C4-2B (cell line): ENCODE data around the gene CETP.

Experiments
- H3K27ac ChIP-seq: fragments of 450-650 bp; 2 replicates; pipeline ENCODE4 v1.5.1; 2017
- ZFX ChIP-seq: fragments of 450-650 bp; IDR thresholded peaks from 2 replicates; pipeline ENCODE4 v1.6.1; 2017
- TF ChIP-seq, protein P1 (sequence below): fragments of 450-650 bp; conservative IDR thresholded peaks from 2 replicates; pipeline ENCODE4 v1.5.1; 2017; ENCODE audit warnings: mild to moderate bottlenecking

The CETP gene

DNA sequence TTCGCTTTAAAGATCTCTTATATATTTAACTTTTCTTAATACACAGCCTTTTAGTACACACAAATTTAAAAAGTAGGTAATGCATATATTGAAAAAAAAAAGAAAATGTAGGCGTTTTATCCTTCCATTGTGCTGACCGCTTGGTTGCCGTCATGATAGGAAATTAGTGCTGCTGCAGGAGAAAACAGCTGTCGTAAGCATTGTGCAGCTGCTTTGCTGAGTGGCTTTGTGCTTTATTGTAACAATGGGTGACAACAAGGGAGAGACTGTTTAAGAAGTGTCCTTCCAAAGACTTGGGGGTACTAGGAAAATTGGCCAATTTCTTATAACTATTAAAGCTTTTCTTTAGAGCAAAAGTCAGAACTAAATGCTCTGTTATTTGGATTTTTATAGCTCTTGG is 24.8 kb upstream of the CETP start:
- no peak overlapping the region for H3K27ac ChIP-seq
- TF ChIP-seq, protein P1, sequence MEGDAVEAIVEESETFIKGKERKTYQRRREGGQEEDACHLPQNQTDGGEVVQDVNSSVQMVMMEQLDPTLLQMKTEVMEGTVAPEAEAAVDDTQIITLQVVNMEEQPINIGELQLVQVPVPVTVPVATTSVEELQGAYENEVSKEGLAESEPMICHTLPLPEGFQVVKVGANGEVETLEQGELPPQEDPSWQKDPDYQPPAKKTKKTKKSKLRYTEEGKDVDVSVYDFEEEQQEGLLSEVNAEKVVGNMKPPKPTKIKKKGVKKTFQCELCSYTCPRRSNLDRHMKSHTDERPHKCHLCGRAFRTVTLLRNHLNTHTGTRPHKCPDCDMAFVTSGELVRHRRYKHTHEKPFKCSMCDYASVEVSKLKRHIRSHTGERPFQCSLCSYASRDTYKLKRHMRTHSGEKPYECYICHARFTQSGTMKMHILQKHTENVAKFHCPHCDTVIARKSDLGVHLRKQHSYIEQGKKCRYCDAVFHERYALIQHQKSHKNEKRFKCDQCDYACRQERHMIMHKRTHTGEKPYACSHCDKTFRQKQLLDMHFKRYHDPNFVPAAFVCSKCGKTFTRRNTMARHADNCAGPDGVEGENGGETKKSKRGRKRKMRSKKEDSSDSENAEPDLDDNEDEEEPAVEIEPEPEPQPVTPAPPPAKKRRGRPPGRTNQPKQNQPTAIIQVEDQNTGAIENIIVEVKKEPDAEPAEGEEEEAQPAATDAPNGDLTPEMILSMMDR, result no peak
- TF ChIP-seq ZFX, result no peak

DNA sequence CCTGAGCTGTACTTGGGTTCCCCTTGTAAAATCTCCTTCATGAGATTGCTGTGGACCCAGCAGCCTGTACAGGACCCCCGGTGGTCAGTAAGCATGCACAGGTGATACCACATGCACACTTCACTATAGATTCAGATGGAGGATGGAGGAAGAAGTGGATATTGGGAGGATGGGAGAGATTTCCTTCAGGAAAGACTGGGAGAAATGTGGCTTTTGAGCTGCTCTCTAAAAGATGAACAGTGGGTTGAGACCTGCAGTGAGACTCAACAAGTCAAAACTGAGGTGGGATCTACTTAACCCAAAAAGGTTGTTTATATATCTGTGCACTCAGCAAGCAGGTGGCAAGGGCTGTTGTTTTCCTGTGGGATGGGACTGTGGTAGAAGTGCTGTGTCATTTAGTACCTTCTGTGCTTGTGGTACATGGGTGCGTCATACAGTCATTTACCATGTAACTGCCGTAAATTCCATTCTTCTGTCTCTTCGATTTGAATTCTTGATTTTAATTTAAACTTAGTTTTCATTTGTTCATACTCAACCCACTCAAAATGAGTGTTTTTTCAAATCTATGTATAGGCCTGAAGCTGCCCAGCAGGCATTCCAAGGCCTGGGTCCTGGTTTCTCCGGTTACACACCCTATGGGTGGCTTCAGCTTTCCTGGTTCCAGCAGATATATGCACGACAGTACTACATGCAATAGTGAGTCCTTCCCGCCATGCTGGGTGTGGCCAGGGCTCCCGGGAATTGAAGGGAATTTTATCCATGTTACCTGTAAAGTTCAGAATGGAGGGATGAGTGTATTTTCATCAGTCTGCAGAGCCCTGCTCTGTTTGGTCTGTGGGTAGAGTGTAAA is 22.9 kb upstream of the CETP start:
- TF ChIP-seq, protein P1, result no peak
- no peak for TF ChIP-seq ZFX
- H3K27ac ChIP-seq, result no peak overlapping the region

GRCh38 chr16:56939801-56940200 is 21.9 kb upstream of the CETP start:
- no peak overlapping the region for H3K27ac ChIP-seq

GRCh38 chr16:56941092-56941491 is 20.7 kb upstream of the CETP start:
- no peak for TF ChIP-seq ZFX
- TF ChIP-seq, protein P1, result no peak

More at GRCh38 chr16:56939801-56940200, 21.9 kb upstream of the CETP start:
- TF ChIP-seq, protein P1, result no peak
- no peak for TF ChIP-seq ZFX

GRCh38 chr16:56941856-56942331 is 19.9 kb upstream of the CETP start:
- no peak for TF ChIP-seq ZFX
- TF ChIP-seq, protein P1, result no peak
- no peak overlapping the region for H3K27ac ChIP-seq

More at GRCh38 chr16:56941092-56941491, 20.7 kb upstream of the CETP start:
- no peak overlapping the region for H3K27ac ChIP-seq

GRCh38 chr16:56943761-56944375 is 17.9 kb upstream of the CETP start:
- no peak for TF ChIP-seq ZFX
- TF ChIP-seq, protein P1, result no peak
- no peak overlapping the region for H3K27ac ChIP-seq
